Lower leg skin (tissue), 3 donors: ENCODE data around the gene RCAN2.

Experiments used
- POLR2A ChIP-seq, 2 donors: fragments of 450-650 bp; IDR thresholded peaks; one replicate each; pipeline ENCODE4 v1.6.1; 2016 to 2017; ENCODE audit warnings: antibody characterized with exemption in 2 of 2, mild to moderate bottlenecking in 1 of 2, moderate library complexity in 1 of 2
- TF ChIP-seq, protein P1 (sequence below), 3 donors: fragments of 450-650 bp; IDR thresholded peaks; one replicate each; pipeline ENCODE4 v1.5.1; 2016; ENCODE audit warnings: antibody characterized with exemption in 3 of 3, mild to moderate bottlenecking in 3 of 3, moderate library complexity in 2 of 3

DNA sequence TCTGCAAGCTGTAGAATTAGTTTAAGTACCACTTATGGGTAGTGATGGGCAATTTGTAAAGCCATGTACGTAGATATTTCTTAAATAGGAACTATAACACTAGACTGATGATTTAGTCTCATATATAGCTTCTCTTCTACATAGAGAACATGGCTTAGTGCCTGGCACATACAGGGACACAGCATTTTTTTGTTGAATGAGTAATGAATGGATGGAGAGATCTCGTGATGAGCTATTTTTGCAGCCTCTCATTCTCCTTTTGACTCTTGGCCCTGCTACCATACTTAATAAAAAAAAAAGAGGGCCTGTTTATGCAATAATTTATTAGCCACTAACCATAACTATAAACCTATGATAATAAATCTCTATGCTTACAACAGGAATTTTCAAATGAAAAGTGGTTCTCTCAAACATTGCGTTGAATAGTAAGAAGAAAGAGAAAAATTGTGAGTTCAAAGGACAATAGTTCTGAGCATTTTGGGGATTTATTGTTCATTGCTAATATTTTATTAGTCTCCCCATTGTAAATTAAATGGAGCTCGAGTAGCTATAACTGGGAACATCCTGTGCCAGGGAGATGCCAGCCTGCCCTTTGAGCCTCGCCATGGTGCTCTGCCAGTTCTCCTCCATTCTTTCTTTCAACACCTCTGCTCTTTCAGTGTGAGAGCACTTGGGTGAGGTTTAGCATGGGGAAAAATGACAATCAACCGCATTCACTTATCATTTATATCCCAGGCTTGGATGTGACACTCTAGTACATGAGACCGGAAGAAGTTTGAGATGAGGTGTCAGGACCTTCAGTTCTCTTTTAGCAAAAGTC lies 14.7 kb upstream of the RCAN2 start:
- TF ChIP-seq, protein P1, sequence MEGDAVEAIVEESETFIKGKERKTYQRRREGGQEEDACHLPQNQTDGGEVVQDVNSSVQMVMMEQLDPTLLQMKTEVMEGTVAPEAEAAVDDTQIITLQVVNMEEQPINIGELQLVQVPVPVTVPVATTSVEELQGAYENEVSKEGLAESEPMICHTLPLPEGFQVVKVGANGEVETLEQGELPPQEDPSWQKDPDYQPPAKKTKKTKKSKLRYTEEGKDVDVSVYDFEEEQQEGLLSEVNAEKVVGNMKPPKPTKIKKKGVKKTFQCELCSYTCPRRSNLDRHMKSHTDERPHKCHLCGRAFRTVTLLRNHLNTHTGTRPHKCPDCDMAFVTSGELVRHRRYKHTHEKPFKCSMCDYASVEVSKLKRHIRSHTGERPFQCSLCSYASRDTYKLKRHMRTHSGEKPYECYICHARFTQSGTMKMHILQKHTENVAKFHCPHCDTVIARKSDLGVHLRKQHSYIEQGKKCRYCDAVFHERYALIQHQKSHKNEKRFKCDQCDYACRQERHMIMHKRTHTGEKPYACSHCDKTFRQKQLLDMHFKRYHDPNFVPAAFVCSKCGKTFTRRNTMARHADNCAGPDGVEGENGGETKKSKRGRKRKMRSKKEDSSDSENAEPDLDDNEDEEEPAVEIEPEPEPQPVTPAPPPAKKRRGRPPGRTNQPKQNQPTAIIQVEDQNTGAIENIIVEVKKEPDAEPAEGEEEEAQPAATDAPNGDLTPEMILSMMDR (IDR thresholded peaks at IDR 0.05), result no peak
- no peak for TF ChIP-seq POLR2A (IDR thresholded peaks at IDR 0.05)
